MM.1S (cell line): ENCODE data around the gene IP6K2.

ENCODE experiments used
- DNase-seq: peaks from one replicate; pipeline ENCODE4 v3.0.0-alpha.2; 2015
- H2AFZ ChIP-seq: fragments of 300-600 bp; sonication (generic); 2 replicates; pipeline ENCODE4 v1.6.0; 2016; ENCODE audit warnings: antibody characterized with exemption, low read length
- H3F3A ChIP-seq: fragments of 300-600 bp; sonication (generic); 2 replicates; pipeline ENCODE4 v1.6.1; 2016; ENCODE audit warnings: mild to moderate bottlenecking, antibody characterized with exemption, low read length, moderate library complexity, mixed read lengths; ENCODE audit not compliant: insufficient read depth
- H3K27ac ChIP-seq: fragments of 300-600 bp; sonication (generic); 2 replicates; pipeline ENCODE4 v1.5.1; 2016; ENCODE audit warnings: mild to moderate bottlenecking, low read length
- H3K27me3 ChIP-seq: fragments of 300-600 bp; sonication (generic); replicated peaks from 2 replicates; pipeline ENCODE4 v1.6.0; 2016; ENCODE audit warnings: low read length; ENCODE audit not compliant: insufficient read depth
- H3K36me3 ChIP-seq: fragments of 300-600 bp; sonication (generic); replicated peaks from 2 replicates; pipeline ENCODE4 v1.6.1; 2016; ENCODE audit warnings: mild to moderate bottlenecking, low read length, mixed read lengths; ENCODE audit not compliant: insufficient read depth
- H3K4me1 ChIP-seq: fragments of 300-600 bp; sonication (generic); 2 replicates; pipeline ENCODE4 v1.6.1; 2016; ENCODE audit warnings: low read length, mixed read lengths
- H3K4me2 ChIP-seq: fragments of 300-600 bp; sonication (generic); 2 replicates; pipeline ENCODE4 v1.6.0; 2016; ENCODE audit warnings: low read depth, low read length
- H3K4me3 ChIP-seq: fragments of 300-600 bp; sonication (generic); 2 replicates; pipeline ENCODE4 v1.5.1; 2016; ENCODE audit warnings: low read length, mixed read lengths
- H3K79me2 ChIP-seq: fragments of 300-600 bp; sonication (generic); 2 replicates; pipeline ENCODE4 v1.6.1; 2016; ENCODE audit warnings: mixed run types, low read length, mixed read lengths
- H3K9ac ChIP-seq: fragments of 300-600 bp; sonication (generic); 2 replicates; pipeline ENCODE4 v1.6.1; 2016; ENCODE audit warnings: low read length, mixed read lengths
- H3K9me2 ChIP-seq: fragments of 300-600 bp; sonication (generic); replicated peaks from 2 replicates; pipeline ENCODE4 v1.6.1; 2016; ENCODE audit warnings: mild to moderate bottlenecking, low read length, mixed read lengths; ENCODE audit not compliant: insufficient read depth
- H3K9me3 ChIP-seq: fragments of 300-600 bp; sonication (generic); replicated peaks from 2 replicates; pipeline ENCODE4 v1.6.1; 2016; ENCODE audit warnings: mild to moderate bottlenecking, low read length, mixed read lengths; ENCODE audit not compliant: insufficient read depth
- H4K20me1 ChIP-seq: fragments of 300-600 bp; sonication (generic); 2 replicates; pipeline ENCODE4 v1.6.1; 2016; ENCODE audit warnings: mild to moderate bottlenecking, low read length, moderate library complexity, mixed read lengths; ENCODE audit not compliant: insufficient read depth
- EZH2 ChIP-seq: fragments of 300-600 bp; sonication (generic); optimal IDR thresholded peaks from 2 replicates; pipeline ENCODE3; 2017; ENCODE audit warnings: low read depth, mild to moderate bottlenecking, antibody characterized with exemption, low read length, mixed read lengths
- EZH2phosphoT487 ChIP-seq: fragments of 300-600 bp; sonication (generic); IDR thresholded peaks from 2 replicates; pipeline ENCODE4 v1.6.1; 2018; ENCODE audit warnings: antibody characterized with exemption, low read length
- TF ChIP-seq, protein P1 (sequence below): fragments of 300-600 bp; sonication (generic); IDR thresholded peaks from 2 replicates; pipeline ENCODE4 v1.5.1; 2016; ENCODE audit warnings: antibody characterized with exemption, low read length, mixed read lengths

Gene IP6K2

DNA sequence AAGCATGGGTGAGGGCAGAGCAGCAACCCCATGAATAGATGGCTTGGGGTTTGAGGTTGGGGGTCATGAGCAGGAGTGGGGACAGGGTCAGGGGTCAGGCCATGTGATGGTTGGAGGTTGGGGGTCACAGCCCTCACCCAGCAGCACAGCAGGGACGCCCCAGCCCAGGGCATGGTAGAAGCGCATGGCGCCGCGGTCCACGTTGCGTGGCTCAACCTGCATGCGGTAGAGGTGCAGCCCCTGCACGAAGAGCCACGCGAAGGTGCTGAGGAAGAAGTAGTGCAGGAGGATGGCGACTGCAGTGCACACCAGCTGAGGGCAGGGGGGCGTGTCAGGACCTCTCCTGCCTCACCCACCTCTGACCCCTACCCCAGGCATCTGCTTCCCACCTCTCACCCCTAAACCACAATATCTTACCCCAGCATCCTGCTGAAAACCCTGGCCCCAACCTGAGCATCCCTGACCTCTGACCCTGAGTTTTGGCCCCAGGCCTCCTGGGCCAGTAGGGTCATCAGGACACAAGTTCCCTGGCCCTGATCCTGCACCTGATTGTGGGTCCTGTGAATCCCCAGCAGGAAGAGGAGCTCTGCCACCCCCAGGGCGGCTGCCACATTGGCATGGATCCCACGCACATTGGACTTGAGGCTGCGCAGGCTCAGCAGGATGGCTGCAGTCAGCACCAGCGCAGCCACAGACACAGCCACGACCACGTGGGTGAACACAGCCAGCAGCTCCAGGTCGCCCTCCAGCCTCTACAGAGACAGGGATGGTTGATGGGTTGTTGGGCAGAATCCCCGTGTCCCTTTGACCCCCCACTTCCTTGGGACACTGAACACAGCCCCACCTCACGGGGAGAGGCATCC is 71.9 kb downstream of the IP6K2 start:
- Histone ChIP-seq H3K27ac (no peak overlapping the region), H3K4me3 (no peak overlapping the region), H3K36me3 (no peaks in the 10 kb centered on the region), H3K9ac (no peak overlapping the region), H3K9me3 (no peaks in the 10 kb centered on the region), H3F3A (no peaks in the 10 kb centered on the region), H3K27me3 (peaks cover 17% of the 10 kb centered on the region), H3K4me1 (no peaks in the 10 kb centered on the region), H2AFZ (no peak overlapping the region), H3K4me2 (no peak overlapping the region), H4K20me1 (no peaks in the 10 kb centered on the region), H3K79me2 (no peaks in the 10 kb centered on the region), H3K9me2 (no peaks in the 10 kb centered on the region)
- no peak for DNase-seq
- TF ChIP-seq, protein P1, sequence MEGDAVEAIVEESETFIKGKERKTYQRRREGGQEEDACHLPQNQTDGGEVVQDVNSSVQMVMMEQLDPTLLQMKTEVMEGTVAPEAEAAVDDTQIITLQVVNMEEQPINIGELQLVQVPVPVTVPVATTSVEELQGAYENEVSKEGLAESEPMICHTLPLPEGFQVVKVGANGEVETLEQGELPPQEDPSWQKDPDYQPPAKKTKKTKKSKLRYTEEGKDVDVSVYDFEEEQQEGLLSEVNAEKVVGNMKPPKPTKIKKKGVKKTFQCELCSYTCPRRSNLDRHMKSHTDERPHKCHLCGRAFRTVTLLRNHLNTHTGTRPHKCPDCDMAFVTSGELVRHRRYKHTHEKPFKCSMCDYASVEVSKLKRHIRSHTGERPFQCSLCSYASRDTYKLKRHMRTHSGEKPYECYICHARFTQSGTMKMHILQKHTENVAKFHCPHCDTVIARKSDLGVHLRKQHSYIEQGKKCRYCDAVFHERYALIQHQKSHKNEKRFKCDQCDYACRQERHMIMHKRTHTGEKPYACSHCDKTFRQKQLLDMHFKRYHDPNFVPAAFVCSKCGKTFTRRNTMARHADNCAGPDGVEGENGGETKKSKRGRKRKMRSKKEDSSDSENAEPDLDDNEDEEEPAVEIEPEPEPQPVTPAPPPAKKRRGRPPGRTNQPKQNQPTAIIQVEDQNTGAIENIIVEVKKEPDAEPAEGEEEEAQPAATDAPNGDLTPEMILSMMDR, result no peak
- TF ChIP-seq EZH2 (no peak), EZH2phosphoT487 (no peak)

DNA sequence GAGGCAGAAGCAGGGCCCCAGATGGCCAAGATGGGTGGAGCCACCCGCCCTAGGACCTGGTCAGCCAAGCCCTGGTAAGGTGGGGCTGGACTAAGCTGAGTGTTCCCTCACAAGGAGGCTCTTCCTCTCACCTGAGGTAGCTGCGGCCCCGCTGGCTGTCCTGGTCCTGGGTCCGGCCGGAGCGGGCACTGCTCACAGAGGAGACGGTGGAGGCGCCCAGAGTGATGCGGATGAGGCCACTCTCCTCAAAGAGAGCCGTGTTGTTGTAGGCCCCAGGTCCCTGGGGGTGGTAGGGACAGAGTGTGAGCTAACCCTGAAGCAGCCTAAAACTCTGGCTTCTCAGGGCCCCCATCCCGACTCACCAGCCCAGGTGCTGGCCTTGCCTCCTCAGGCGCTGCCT is 74.4 kb downstream of the IP6K2 start:
- H2AFZ ChIP-seq, result no peak overlapping the region

DNA sequence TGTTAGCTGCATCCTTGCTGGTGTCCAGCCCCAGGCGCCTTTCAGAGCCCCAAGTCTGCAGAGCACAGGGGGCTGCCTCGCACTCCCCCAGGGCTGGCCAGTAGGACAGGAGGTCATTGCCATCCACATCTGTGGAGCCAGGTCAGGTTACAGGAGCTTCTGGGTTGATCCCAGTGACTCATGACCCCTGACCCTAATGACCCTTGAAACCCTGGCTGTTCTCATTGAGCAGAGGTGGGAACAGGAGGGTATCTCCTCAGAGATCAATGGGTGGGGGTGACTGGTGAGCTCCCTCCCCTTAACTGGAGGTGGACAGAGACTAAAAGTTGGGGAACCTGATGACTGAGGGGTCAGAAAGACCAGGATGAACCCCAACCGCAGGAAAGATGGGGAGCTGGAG is 75.6 kb downstream of the IP6K2 start:
- Histone ChIP-seq H3K9ac (no peak overlapping the region), H2AFZ (no peak overlapping the region), H3K9me3 (no peaks in the 10 kb centered on the region), H3K27me3 (peaks cover 19% of the 10 kb centered on the region), H3K36me3 (no peaks in the 10 kb centered on the region), H3F3A (no peaks in the 10 kb centered on the region), H3K27ac (no peak overlapping the region), H4K20me1 (no peaks in the 10 kb centered on the region), H3K9me2 (no peaks in the 10 kb centered on the region), H3K4me1 (0 out of 2 replicates have a peak, but pooled peaks cover 3% of the 10 kb centered on the region), H3K79me2 (no peaks in the 10 kb centered on the region), H3K4me2 (no peak overlapping the region), H3K4me3 (no peak overlapping the region)
- TF ChIP-seq EZH2phosphoT487 (no peak), EZH2 (no peak)
- TF ChIP-seq, protein P1, result no peak
- no peak for DNase-seq

More for the DNA sequence above, 74.4 kb downstream of the IP6K2 start:
- no peak for DNase-seq
- Histone ChIP-seq H3K9ac (no peak overlapping the region), H3K4me2 (no peak overlapping the region), H3K36me3 (no peaks in the 10 kb centered on the region), H3K9me2 (no peaks in the 10 kb centered on the region), H3K79me2 (no peaks in the 10 kb centered on the region), H3K27ac (no peak overlapping the region), H3K9me3 (no peaks in the 10 kb centered on the region), H3F3A (no peaks in the 10 kb centered on the region), H4K20me1 (no peaks in the 10 kb centered on the region), H3K4me3 (no peak overlapping the region), H3K4me1 (no peaks in the 10 kb centered on the region), H3K27me3 (peaks cover 19% of the 10 kb centered on the region)
- no peak for TF ChIP-seq EZH2phosphoT487
- TF ChIP-seq EZH2, result no peak
- TF ChIP-seq, protein P1, result no peak
